ENCODE data around the gene C12orf42. TPM values are rescaled to one million over a fixed set of nuclear protein-coding genes. Genes with fewer than 3 reads are reported as not detected.

The C12orf42 gene
- total and polyA plus RNA-seq, 2 of the 4 experiments (the other 2 are of a cell fraction) = not detected

GRCh38 chr12:103382119-103382518 is 113.6 kb downstream of the C12orf42 start:
- H3K14ac ChIP-seq (replicated peaks; ENCODE audit: low read depth, low read length) = no peak overlapping the region
- peaks cover 11% of the 10 kb centered on the region for H3K9me3 ChIP-seq (ENCODE audit: control insufficient read depth, insufficient read depth, low read length)
- no peak overlapping the region for H3K4me3 ChIP-seq (ENCODE audit: insufficient read depth, low read depth, low read length)
- H3K23ac ChIP-seq (ENCODE audit: low read depth, low read length) = no peak overlapping the region
- dilution Hi-C loops (cut with HindIII; ENCODE audit: low sequenced_read_pairs, unreplicated experiment) = no loop called here
- no CpG with 5 or more reads among the region's 2 CpGs for WGBS, 2 experiments (ENCODE audit: extremely low coverage in 2 of 2, insufficient read length in 1 of 2)
- intact Hi-C loops (cut with micrococcal nuclease) = no loop called here
- DNase-seq = no peak
- in situ Hi-C loops (cut with MboI; ENCODE audit: low sequenced_read_pairs) = no loop called here
- H2BK5ac ChIP-seq (ENCODE audit: low read depth, low read length, poor library complexity, severe bottlenecking) = no peak overlapping the region
- ChIA-PET CTCF (no interaction called here), POLR2A (ENCODE audit: unreplicated experiment) (no interaction called here)
- H3K4me1 ChIP-seq (ENCODE audit: control insufficient read depth, insufficient read depth, low read length) = no peaks in the 10 kb centered on the region
- no peaks in the 10 kb centered on the region for H3K9me1 ChIP-seq (ENCODE audit: insufficient read depth, low read length)
- no peak overlapping the region for H2BK20ac ChIP-seq (ENCODE audit: low read depth, low read length)
- no peak overlapping the region for H2AK5ac ChIP-seq (ENCODE audit: low read depth, low read length)
- H3K27ac ChIP-seq (ENCODE audit: insufficient read depth, low read length) = no peak overlapping the region
- no peak overlapping the region for H2AFZ ChIP-seq (replicated peaks; ENCODE audit: low read length, poor library complexity)
- no peaks in the 10 kb centered on the region for H3K36me3 ChIP-seq (ENCODE audit: control insufficient read depth, insufficient read depth, low read length)
- H4K91ac ChIP-seq (ENCODE audit: insufficient read depth, low read depth, low read length) = no peak overlapping the region
- ATAC-seq (ENCODE audit: low read depth) = no peak
- H4K20me1 ChIP-seq (ENCODE audit: insufficient read depth, low read length) = no peaks in the 10 kb centered on the region
- H3K4me2 ChIP-seq (ENCODE audit: low read depth, low read length) = no peak overlapping the region
- no peak overlapping the region for H3K4ac ChIP-seq (ENCODE audit: low read depth, low read length)
- H3K79me1 ChIP-seq (ENCODE audit: low read depth in 1 of 2, low read length in 2 of 2) = no peaks in the 10 kb centered on the region
- BruUV-seq (replicated peaks) = no TSS peak
- no peak overlapping the region for H2AK9ac ChIP-seq (replicated peaks; ENCODE audit: low read depth, low read length, poor library complexity)
- no peak overlapping the region for H2BK120ac ChIP-seq (ENCODE audit: low read depth, low read length)
- H3K9ac ChIP-seq (ENCODE audit: low read depth, low read length) = no peak overlapping the region
- no peak overlapping the region for H3K56ac ChIP-seq (ENCODE audit: extremely low read depth, insufficient read depth, low read length)
- H4K8ac ChIP-seq (ENCODE audit: low read depth in 2 of 2, low read length in 2 of 2) = no peak overlapping the region
- H2BK15ac ChIP-seq (ENCODE audit: low read depth, low read length) = no peak overlapping the region
- H4K5ac ChIP-seq (ENCODE audit: low read depth, low read length) = no peak overlapping the region
- no peak overlapping the region for H3K18ac ChIP-seq (ENCODE audit: low read depth, low read length)
- H3K27me3 ChIP-seq (ENCODE audit: control insufficient read depth, insufficient read depth, low read length) = no peaks in the 10 kb centered on the region
- TF ChIP-seq RCOR1 (IDR thresholded peaks at IDR 0.05; ENCODE audit: insufficient replicate concordance, low read length) (no peak), MAFK (IDR thresholded peaks at IDR 0.05; ENCODE audit: low read depth, low read length) (peak; percentile 41; the same call in 1 of the 2 replicates)

All from IMR-90 (cell line).